ENCODE results near the gene INTU. TPM values are rescaled to one million over a fixed set of nuclear protein-coding genes. Genes with fewer than 3 reads are reported as not detected.

The INTU gene
- total and polyA plus RNA-seq, 10 donors, result 0.85 to 9.1 (median 3.7) TPM

DNA sequence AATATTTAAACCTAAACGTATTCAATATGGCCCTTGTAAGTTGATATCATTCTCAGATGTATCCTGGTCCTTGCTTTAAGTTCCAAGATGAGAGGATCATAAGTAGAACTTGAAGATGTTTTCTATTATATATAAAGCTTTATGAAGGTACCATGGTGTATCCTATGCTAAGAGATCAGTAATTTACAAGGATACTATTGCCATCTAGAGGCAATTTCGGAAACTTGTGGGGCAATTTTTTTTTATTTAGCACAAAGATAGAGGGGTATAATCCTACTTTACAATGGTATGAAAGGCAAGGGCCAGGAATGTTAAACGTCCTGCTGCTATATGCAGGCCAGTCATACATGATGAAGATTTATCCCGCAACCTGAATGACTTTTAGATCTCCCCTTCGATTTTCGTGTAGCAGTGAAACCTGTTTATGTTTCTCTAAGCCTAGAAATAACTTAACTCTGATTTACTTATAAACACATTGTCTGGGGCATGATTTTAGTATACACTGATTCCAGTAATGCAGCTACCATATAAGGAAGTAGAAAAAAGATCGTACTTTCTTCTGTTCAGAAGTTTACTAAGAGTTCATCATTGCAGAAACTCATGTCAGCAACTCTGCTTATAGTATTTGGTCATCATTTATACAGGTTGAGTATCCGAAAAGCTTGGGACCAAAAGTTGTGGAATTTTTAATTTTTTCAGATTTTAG lies 100.0 kb downstream of the INTU start:
- TF ChIP-seq, protein P1, sequence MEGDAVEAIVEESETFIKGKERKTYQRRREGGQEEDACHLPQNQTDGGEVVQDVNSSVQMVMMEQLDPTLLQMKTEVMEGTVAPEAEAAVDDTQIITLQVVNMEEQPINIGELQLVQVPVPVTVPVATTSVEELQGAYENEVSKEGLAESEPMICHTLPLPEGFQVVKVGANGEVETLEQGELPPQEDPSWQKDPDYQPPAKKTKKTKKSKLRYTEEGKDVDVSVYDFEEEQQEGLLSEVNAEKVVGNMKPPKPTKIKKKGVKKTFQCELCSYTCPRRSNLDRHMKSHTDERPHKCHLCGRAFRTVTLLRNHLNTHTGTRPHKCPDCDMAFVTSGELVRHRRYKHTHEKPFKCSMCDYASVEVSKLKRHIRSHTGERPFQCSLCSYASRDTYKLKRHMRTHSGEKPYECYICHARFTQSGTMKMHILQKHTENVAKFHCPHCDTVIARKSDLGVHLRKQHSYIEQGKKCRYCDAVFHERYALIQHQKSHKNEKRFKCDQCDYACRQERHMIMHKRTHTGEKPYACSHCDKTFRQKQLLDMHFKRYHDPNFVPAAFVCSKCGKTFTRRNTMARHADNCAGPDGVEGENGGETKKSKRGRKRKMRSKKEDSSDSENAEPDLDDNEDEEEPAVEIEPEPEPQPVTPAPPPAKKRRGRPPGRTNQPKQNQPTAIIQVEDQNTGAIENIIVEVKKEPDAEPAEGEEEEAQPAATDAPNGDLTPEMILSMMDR (IDR thresholded peaks at IDR 0.05 in 8 of 11, conservative IDR thresholded peaks at IDR 0.05 in 3 of 11), result peak in 6 of 11 experiments; percentile 12 to 48 (median 26)
- TF ChIP-seq POLR2A (IDR thresholded peaks at IDR 0.05), result no peak
- 23 to 31% (median 28%) methylated on average over 8 of the region's 8 CpGs for WGBS, 5 donors

GRCh38 chr4:127734976-127735375 lies 102.2 kb downstream of the INTU start:
- H3K9me3 ChIP-seq, result no peaks in the 10 kb centered on the region
- no peaks in the 10 kb centered on the region for H3K4me1 ChIP-seq
- H3K4me3 ChIP-seq, result no peak overlapping the region
- 78 to 99% (median 89%) methylated on average over 2 of the region's 2 CpGs for WGBS, 5 donors
- DNase-seq, result no peak
- TF ChIP-seq POLR2A (IDR thresholded peaks at IDR 0.05) (no peak), POLR2AphosphoS5 (IDR thresholded peaks at IDR 0.05) (no peak)
- TF ChIP-seq, protein P1 (IDR thresholded peaks at IDR 0.05 in 8 of 11, conservative IDR thresholded peaks at IDR 0.05 in 3 of 11), result no peak
- intact Hi-C loops (cut with DNase I; ENCODE audit: low total_unique reads), result loop anchor here (5.0 kb wide), 1 partner anchor 128 kb away; no protein-coding TSS in a partner anchor
- no peak overlapping the region for H3K27ac ChIP-seq
- H3K36me3 ChIP-seq, result no peaks in the 10 kb centered on the region
- no peaks in the 10 kb centered on the region for H3K27me3 ChIP-seq (replicated peaks in 1 of 7)

More for the DNA sequence above, 100.0 kb downstream of the INTU start:
- no peak for DNase-seq
- Histone ChIP-seq H3K27ac (no peak overlapping the region), H3K4me3 (no peak overlapping the region), H3K27me3 (replicated peaks in 1 of 7) (no peaks in the 10 kb centered on the region), H3K4me1 (no peaks in the 10 kb centered on the region), H3K9me3 (no peaks in the 10 kb centered on the region), H3K36me3 (no peaks in the 10 kb centered on the region)
- intact Hi-C loops (cut with DNase I; ENCODE audit: low total_unique reads), result loop anchor here (5.0 kb wide), 1 partner anchor 125 kb away; no protein-coding TSS in a partner anchor

DNA sequence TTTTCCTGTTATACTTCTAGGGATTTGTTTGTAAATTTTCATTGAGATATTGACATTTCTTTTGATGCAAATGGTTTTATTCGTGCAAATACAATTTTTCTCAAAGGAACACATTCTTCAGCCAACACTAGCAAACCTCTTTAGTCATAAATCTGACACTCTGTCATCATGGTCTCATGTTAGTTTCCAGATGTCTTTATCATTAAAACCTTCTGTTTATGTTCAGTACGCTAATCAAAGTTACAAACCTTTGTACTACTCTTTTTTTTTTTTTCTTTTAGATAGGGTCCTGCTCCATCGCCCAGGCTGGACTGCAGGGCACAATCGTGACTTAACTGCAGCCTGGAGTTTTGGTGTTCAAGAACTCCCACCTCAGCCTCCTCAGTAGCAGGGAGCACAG lies 104.5 kb downstream of the INTU start:
- Histone ChIP-seq H3K27ac (no peak overlapping the region), H3K9me3 (peaks cover 0 to 8% (median 0%) of the 10 kb centered on the region in 8 donors), H3K4me1 (no peaks in the 10 kb centered on the region), H3K4me3 (no peak overlapping the region), H3K27me3 (replicated peaks in 1 of 7) (no peaks in the 10 kb centered on the region), H3K36me3 (no peaks in the 10 kb centered on the region)
- intact Hi-C loops (cut with DNase I; ENCODE audit: low total_unique reads), result no loop called here
- TF ChIP-seq, protein P1 (IDR thresholded peaks at IDR 0.05 in 8 of 11, conservative IDR thresholded peaks at IDR 0.05 in 3 of 11), result no peak
- no peak for TF ChIP-seq POLR2A (IDR thresholded peaks at IDR 0.05)
- TF ChIP-seq POLR2AphosphoS5 (IDR thresholded peaks at IDR 0.05), result no peak
- DNase-seq, result no peak
- 70 to 78% (median 72%) methylated on average over 4 of the region's 4 CpGs for WGBS, 5 donors

GRCh38 chr4:127741247-127741646 lies 108.5 kb downstream of the INTU start:
- no peaks in the 10 kb centered on the region for H3K4me1 ChIP-seq
- H3K27me3 ChIP-seq (replicated peaks in 1 of 7), result peaks cover 0 to 8% (median 0%) of the 10 kb centered on the region in 7 donors
- 92 to 100% (median 98%) methylated on average over 1 of the region's 1 CpG for WGBS, 5 donors
- H3K27ac ChIP-seq, result no peak overlapping the region
- intact Hi-C loops (cut with DNase I; ENCODE audit: low total_unique reads), result no loop called here
- no peak overlapping the region for H3K4me3 ChIP-seq
- TF ChIP-seq, protein P1 (IDR thresholded peaks at IDR 0.05 in 8 of 11, conservative IDR thresholded peaks at IDR 0.05 in 3 of 11), result no peak
- TF ChIP-seq POLR2A (IDR thresholded peaks at IDR 0.05) (no peak), POLR2AphosphoS5 (IDR thresholded peaks at IDR 0.05) (no peak)
- no peak for DNase-seq
- no peaks in the 10 kb centered on the region for H3K36me3 ChIP-seq
- H3K9me3 ChIP-seq, result peaks cover 0 to 9% (median 0%) of the 10 kb centered on the region in 8 donors

Measured in spleen (tissue), 11 donors.